HG03060 (cell line): ENCODE data around the gene RND3.

Source experiments
- ATAC-seq: cut with Tn5 transposase; IDR thresholded peaks from one replicate; pipeline ENCODE4 v1.9.1; 2021; ENCODE audit warnings: low read depth, moderate number of reproducible peaks; ENCODE audit not compliant: unreplicated experiment

The RND3 gene

GRCh38 chr2:150494234-150494945 is 6.9 kb upstream of the RND3 start:
- ATAC-seq: no peak

GRCh38 chr2:150491943-150492342 is 4.5 kb upstream of the RND3 start:
- no peak for ATAC-seq

DNA sequence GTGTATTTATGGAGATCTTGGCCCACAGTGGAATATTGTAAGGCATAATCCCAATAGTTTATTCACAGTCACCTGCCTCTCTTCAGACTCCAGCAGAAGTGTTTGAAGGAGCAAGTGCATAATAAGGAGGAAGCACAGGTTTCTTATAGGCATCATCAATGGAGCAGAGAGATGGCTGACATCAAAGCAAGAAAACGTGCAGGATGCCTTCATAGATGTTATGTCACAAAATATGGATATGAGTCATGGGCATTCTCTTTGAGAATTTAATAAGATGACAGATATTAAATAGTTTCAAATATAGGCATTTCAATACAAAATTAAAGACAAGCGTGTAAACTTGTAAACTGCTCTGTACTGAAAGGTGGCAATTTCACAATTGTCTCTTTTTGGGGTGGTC is 4.0 kb upstream of the RND3 start:
- no peak for ATAC-seq

DNA sequence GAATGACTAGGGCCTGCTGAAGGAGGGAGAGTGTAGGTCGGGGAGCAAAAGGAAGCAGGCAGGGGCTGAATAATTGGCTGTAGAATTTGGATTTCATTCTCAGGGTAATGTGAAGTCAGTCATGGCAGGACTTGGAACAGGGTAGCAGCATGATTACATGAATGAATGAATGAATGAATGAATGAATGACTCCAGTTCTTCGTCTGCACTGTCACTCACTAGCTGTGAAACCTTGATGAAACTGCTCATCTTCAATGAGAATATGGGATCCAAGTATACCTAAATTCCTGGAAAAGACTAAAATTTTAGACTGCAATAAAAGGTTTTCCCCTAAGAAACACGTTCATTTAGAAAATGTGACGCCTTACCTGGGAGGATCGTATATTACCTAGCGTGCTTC is 3.0 kb upstream of the RND3 start:
- ATAC-seq: no peak

GRCh38 chr2:150486539-150487484 is 655 bp downstream of the RND3 start:
- no peak for ATAC-seq

DNA sequence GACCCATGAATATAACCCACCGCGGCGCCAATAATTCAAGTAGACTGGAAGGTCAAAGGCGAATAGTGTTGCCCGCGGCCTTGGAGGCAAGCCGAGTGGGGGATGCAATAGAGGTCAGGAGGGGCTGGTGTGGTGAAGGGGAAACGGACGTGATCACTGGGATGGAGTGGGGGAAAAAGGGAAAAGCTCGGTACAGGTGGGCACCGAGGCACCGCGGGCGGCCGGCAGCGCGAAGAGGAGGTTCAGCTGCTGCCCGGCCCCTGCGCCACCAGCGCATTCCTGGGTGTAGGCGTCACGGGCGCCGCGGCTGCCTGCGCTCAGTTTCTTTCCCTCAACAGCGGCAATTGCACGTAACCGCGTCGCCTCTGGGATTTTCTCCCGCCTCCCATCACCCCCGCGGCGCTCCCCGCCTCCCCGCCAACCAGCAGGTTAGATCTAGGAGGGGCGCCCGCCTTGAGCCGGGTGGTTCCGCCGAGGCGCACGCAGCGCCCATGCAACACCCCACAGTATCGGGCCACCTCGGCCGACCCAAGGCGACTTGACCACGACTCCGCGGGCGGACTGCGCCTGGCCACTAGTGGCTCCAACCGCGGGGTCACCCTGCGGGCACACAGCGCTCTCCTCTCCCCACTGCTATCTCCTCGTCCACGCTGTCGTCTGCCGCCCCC is 1.5 kb downstream of the RND3 start:
- no peak for ATAC-seq

- ATAC-seq: no peak
Measured at GRCh38 chr2:150485114-150485870, 2.2 kb downstream of the RND3 start.

- no peak for ATAC-seq
Measured at GRCh38 chr2:150484461-150485021, 2.9 kb downstream of the RND3 start.

DNA sequence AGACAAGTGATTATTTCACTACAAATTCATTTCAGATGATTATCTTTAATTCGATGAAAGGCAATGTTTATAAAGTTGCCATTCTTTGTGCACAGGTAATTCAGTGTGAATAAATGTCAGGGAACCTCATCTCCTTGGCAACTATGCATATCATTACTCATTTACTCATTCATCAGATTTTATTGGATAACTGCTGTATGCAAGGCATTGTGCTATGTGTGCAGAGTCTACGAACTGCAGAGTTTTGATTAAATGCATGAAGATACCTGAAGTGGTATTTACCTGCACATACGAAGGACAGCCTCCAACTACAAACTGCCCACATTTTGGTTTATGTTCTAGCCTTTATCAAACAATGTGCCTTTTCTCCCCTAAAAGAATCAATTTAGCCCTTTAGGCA is 3.5 kb downstream of the RND3 start:
- ATAC-seq: no peak

DNA sequence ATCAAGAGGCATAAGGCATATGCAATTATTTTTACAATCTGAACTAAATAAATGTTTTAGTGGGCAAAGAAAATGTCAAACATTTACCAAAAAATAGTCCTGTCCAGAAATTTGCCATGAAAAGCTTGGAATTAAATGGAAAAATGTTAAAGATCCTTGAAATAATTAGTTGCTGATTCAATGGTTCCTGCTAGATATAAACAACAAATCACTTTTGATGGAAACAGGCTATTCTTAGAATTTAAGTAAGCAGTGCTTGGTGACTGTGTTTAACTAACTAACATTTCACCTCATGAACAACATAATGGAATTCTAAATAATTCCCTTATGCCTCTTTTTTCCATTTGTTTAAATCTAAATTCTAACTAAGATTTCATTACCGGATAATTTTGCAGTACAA is 3.9 kb downstream of the RND3 start:
- no peak for ATAC-seq

DNA sequence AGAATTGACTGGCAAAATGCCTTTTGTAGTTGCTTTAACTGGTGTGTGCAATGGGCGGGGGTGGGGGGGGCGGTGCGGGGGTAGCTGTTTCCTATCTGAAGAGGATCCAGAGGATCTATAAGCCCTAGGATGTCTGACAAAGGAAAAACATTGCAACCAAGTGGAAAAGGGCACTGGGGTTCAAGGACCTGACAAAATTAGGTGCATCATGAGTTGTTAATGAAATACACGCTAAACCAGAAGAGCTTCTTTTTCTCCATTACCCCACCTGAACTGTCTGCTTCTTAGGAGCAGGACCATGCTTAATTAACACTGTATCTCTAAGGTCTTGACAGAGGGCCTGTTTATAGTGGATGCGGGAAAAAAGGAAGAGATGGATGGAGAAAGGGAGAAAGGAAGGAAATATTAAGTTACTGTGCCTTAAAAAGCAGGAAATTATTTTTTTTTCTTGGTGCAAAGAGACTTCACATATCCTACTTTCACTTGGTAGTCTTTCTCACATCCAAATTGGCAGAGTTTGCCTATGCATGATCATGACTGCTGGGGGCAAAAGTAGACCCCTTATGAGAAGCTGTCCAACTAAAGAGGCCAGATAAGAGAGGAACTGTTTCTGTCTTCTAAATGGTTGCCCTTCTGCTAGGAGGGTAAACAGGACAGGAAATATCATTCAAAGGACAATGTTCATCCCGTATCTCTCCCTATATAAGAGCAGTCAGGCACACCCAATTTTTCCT is 4.6 kb downstream of the RND3 start:
- no peak for ATAC-seq

DNA sequence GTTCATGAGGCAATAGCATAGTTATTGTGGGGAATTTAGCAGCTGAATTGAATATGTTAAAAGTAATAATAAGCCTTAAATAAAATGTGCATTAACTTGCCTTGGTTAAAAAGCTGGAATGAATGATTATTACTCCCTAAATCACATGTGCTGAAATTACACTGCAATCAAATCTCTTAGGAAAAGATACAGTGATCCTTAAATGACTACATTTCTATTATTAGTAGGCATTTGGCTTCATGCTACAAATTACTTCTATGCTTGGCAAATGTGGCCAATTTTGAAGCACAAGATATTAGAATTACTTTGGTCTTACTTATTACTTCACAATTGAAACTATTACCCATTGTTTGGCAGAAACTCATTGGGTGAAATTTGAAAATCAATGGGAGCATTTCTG is 5.4 kb downstream of the RND3 start:
- no peak for ATAC-seq

GRCh38 chr2:150480971-150481830 is 6.3 kb downstream of the RND3 start:
- no peak for ATAC-seq

- ATAC-seq: no peak
Measured at GRCh38 chr2:150480241-150480640, 7.2 kb downstream of the RND3 start.

DNA sequence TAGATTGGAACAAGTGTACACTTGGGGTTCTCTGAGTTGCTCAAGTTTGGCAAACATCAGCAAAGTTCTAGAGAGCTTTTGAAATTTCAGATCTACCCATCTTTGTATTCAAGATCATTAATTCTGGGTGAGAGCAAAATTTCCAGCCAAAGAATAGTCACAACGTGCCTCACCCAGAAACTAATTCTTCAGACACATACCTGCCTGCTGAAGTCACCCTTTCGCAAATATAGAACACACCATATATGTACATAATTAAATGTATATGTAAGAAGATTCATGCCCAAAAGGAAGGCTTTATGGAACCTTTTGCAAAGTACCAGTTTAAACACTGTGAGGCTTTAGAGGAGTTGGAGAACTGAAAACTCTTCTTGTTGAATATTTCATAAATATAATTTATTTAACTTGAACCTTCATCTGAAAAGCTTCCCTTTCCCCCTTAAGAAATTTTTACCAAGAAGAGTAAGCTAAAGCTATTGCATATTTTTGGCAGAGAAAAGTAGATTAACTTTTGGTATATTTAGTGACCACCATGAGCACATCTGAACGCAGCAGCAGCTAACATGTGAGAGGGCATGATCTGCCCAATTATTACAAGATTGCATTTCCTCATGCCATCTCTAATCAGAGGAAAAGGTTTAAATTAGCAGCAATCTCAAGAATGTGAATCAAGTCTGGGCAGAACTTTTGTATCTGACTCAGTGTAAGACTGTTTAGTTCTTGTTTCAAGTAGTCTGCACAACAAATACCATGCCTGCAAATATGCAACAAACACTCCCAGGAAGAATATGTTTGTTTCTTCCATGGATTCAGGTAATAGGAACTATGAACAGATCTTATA is 8.2 kb downstream of the RND3 start:
- no peak for ATAC-seq

DNA sequence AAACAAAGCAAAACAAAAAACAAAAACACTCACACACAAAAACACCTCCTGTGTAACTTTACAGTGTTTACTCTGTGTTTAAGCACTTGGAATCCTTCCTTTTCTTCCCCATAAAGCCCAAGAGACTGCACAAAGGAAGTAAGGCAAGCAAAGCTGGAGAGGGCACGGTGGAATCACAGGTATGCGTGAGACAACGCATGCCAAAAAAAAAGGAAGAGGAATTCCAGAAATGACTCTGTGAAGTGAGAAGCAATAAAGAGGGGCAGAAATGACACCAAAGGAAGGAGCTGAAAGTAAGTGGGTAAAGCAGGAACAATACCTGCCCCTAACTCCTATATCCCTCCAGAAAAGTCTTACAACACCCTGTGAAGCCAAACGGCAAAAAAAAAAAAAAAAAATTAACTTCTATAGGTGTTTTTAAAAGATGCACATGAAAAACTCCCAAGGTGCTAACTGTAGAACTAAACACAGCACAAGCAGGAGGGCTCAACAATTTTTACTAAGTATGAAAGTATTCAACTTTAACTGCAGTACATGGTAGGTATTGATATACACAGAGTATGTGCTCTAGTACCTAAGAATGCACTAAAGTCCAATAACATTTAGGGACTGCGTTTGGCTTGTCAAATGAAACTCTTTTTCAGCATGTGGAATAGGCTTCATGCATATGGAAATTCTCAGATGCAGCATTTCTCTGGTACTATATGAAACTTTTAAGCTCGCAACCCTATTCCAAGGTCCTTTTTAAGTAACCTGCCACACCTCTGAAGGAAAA is 9.1 kb downstream of the RND3 start:
- no peak for ATAC-seq

DNA sequence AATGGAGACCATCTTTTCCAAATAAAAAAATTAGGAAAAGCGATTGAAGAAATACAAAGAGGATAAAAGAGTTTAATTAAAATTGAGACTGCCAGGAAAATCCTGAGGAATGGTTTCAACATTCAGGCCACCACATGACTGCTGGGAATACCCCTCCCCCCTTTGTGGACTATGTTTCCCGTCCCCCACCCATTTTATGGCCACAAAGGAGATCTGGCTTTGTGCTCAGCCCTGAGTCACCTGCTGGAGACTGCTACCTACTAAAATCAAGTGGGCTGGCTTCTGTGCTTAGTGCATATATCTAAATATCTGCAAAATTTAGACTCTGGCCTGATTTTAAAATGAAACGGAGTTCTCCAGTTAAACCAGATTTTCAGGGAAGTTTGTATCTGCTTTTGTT is 10.1 kb downstream of the RND3 start:
- ATAC-seq: no peak
